ENCODE results near the gene SMIM5. TPM values are rescaled to one million over a fixed set of nuclear protein-coding genes. Genes with fewer than 3 reads are reported as not detected.

Gene SMIM5
- total RNA-seq, 1 experiment from 2014 or later: 0.24 TPM

GRCh38 chr17:75587675-75588595 is 45.3 kb upstream of the SMIM5 start, which contains the start of gene MYO15B:
TSS of gene MYO15B (plus strand) at chr17:75587800. CDS start at chr17:75588058, 258 bp downstream.
- H3K27ac Mint-ChIP-seq: no peak within 1 kb of the TSS
- Histone ChIP-seq H2AFZ (ENCODE audit: low read length) (no peak within 1 kb of the TSS), H3K27ac (ENCODE audit: insufficient read length, low read depth, low read length) (no peak within 1 kb of the TSS), H4K5ac (ENCODE audit: insufficient read length, low read depth, low read length) (no peak within 1 kb of the TSS), H4K91ac (ENCODE audit: insufficient read length, low read depth, low read length) (no peak within 1 kb of the TSS), H3K27me3 (ENCODE audit: insufficient read depth, low read length) (no peaks in the 10 kb centered on the region), H2AK5ac (ENCODE audit: insufficient read length, low read length) (no peak within 1 kb of the TSS), H2BK12ac (ENCODE audit: insufficient read length, low read depth, low read length) (no peak within 1 kb of the TSS), H3K18ac (ENCODE audit: insufficient read length, low read depth, low read length) (peak within 1 kb of the TSS; percentile 46), H3K79me2 (ENCODE audit: insufficient read depth, low read length) (no peaks in the 10 kb centered on the region), H4K8ac (replicated peaks; ENCODE audit: insufficient read length, low read depth, low read length) (no peak within 1 kb of the TSS), H3K56ac (ENCODE audit: insufficient read length, low read depth, low read length) (no peak within 1 kb of the TSS), H2BK20ac (ENCODE audit: low read depth, low read length, poor library complexity, severe bottlenecking) (no peak within 1 kb of the TSS), H2BK15ac (ENCODE audit: low read depth, low read length) (no peak within 1 kb of the TSS), H3K79me1 (ENCODE audit: insufficient read depth, low read depth, low read length, poor library complexity, severe bottlenecking) (no peaks in the 10 kb centered on the region), H3K23ac (ENCODE audit: insufficient read length, low read depth, low read length) (no peak within 1 kb of the TSS), H3K9me3 (ENCODE audit: control insufficient read depth, low read depth, low read length) (no peaks in the 10 kb centered on the region), H2BK120ac (ENCODE audit: low read depth, low read length, poor library complexity, severe bottlenecking) (no peak within 1 kb of the TSS), H2BK5ac (ENCODE audit: insufficient read length, low read length) (no peak within 1 kb of the TSS), H3K4me1 (ENCODE audit: insufficient read depth, low read length) (0 out of 2 replicates have a peak, but pooled peaks cover 3% of the 10 kb centered on the region), H3K23me2 (ENCODE audit: insufficient read length, low read depth, low read length, poor library complexity, severe bottlenecking) (peaks cover 13% of the 10 kb centered on the region), H4K20me1 (ENCODE audit: control insufficient read depth, insufficient read depth, insufficient read length) (no peaks in the 10 kb centered on the region), H3K4me2 (ENCODE audit: insufficient read depth, insufficient read length, low read length) (peak within 1 kb of the TSS; percentile 43), H3T11ph (ENCODE audit: low read length) (no peak within 1 kb of the TSS), H3K14ac (ENCODE audit: insufficient read depth, low read length) (peak within 1 kb of the TSS; percentile 67), H3K4ac (ENCODE audit: low read depth, low read length) (no peak within 1 kb of the TSS), H3K9ac (ENCODE audit: extremely low read depth, insufficient read length, low read length) (no peak within 1 kb of the TSS)
- H3K4me3 Mint-ChIP-seq: peak within 1 kb of the TSS; percentile 63 to 66
- peak; percentile 85 for DNase-seq
- H3K4me1 Mint-ChIP-seq: peaks cover 4 to 5% of the 10 kb centered on the region in 2 experiments; a peak in 3 of 4 replicates
- peaks cover 0 to 3% (median 1%) of the 10 kb centered on the region in 3 experiments; a peak in 4 of 7 replicates for H3K36me3 Mint-ChIP-seq (ENCODE audit: insufficient read depth in 1 of 3, low read depth in 3 of 3)
- peak; percentile 57; the same call in 2 of the 3 replicates for TF ChIP-seq CTCF (conservative IDR thresholded peaks at IDR 0.05)
- no CpG with 5 or more reads among the region's 82 CpGs for WGBS (ENCODE audit: extremely low coverage, insufficient read length, low lambda C conversion rate)
- peaks cover 5 to 7% of the 10 kb centered on the region in 2 experiments; a peak in 4 of 5 replicates for H3K9me3 Mint-ChIP-seq
- H3K27me3 Mint-ChIP-seq (ENCODE audit: low read depth): peaks cover 4% of the 10 kb centered on the region

Measured in H9 (cell line).